Measurements from ENCODE around the gene TGM3.

Gene TGM3

GRCh38 chr20:2279253-2279779, 16.5 kb upstream of the TGM3 start:
- Histone ChIP-seq H3K27ac (no peak overlapping the region), H3K9ac (ENCODE audit: insufficient read length) (no peak overlapping the region), H3K9me3 (ENCODE audit: low read depth, low read length) (no peaks in the 10 kb centered on the region), H3K36me3 (ENCODE audit: insufficient read depth, low read length) (no peaks in the 10 kb centered on the region), H3K4me3 (no peak overlapping the region)
- no peak for DNase-seq (ENCODE audit: low read depth, low spot score)
- TF ChIP-seq EZH2 (IDR thresholded peaks at IDR 0.05), result no peak
- no peak for TF ChIP-seq POLR2AphosphoS5 (IDR thresholded peaks at IDR 0.05; ENCODE audit: borderline replicate concordance, low read depth, low read length)
- TF ChIP-seq FOXP2 (optimal IDR thresholded peaks at IDR 0.05; ENCODE audit: control extremely low read depth, extremely low read length, insufficient read depth), result no peak

- no peak for TF ChIP-seq FOXP2 (optimal IDR thresholded peaks at IDR 0.05; ENCODE audit: control extremely low read depth, extremely low read length, insufficient read depth)
- H3K9ac ChIP-seq (ENCODE audit: insufficient read length), result no peak overlapping the region
These were observed 15.7 kb upstream of the TGM3 start for GRCh38 chr20:2280082-2280481.

GRCh38 chr20:2281563-2281962, 14.2 kb upstream of the TGM3 start:
- H3K27ac ChIP-seq, result no peak overlapping the region
- no peaks in the 10 kb centered on the region for H3K36me3 ChIP-seq (ENCODE audit: insufficient read depth, low read length)
- no peak for TF ChIP-seq POLR2AphosphoS5 (IDR thresholded peaks at IDR 0.05; ENCODE audit: borderline replicate concordance, low read depth, low read length)
- TF ChIP-seq EZH2 (IDR thresholded peaks at IDR 0.05), result no peak
- no peak for TF ChIP-seq FOXP2 (optimal IDR thresholded peaks at IDR 0.05; ENCODE audit: control extremely low read depth, extremely low read length, insufficient read depth)
- DNase-seq (ENCODE audit: low read depth, low spot score), result no peak
- no peaks in the 10 kb centered on the region for H3K9me3 ChIP-seq (ENCODE audit: low read depth, low read length)
- no peak overlapping the region for H3K9ac ChIP-seq (ENCODE audit: insufficient read length)
- no peak overlapping the region for H3K4me3 ChIP-seq

More at GRCh38 chr20:2280082-2280481, 15.7 kb upstream of the TGM3 start:
- Histone ChIP-seq H3K36me3 (ENCODE audit: insufficient read depth, low read length) (no peaks in the 10 kb centered on the region), H3K27ac (no peak overlapping the region), H3K9me3 (ENCODE audit: low read depth, low read length) (no peaks in the 10 kb centered on the region), H3K4me3 (no peak overlapping the region)
- DNase-seq (ENCODE audit: low read depth, low spot score), result no peak

- Histone ChIP-seq H3K4me3 (no peak overlapping the region), H3K36me3 (ENCODE audit: insufficient read depth, low read length) (no peaks in the 10 kb centered on the region), H3K9me3 (ENCODE audit: low read depth, low read length) (no peaks in the 10 kb centered on the region), H3K9ac (ENCODE audit: insufficient read length) (no peak overlapping the region), H3K27ac (no peak overlapping the region)
- no peak for TF ChIP-seq POLR2AphosphoS5 (IDR thresholded peaks at IDR 0.05; ENCODE audit: borderline replicate concordance, low read depth, low read length)
- TF ChIP-seq EZH2 (IDR thresholded peaks at IDR 0.05), result no peak
- no peak for TF ChIP-seq FOXP2 (optimal IDR thresholded peaks at IDR 0.05; ENCODE audit: control extremely low read depth, extremely low read length, insufficient read depth)
- DNase-seq (ENCODE audit: low read depth, low spot score), result no peak
These were observed 13.6 kb upstream of the TGM3 start for GRCh38 chr20:2282181-2282580.

DNA sequence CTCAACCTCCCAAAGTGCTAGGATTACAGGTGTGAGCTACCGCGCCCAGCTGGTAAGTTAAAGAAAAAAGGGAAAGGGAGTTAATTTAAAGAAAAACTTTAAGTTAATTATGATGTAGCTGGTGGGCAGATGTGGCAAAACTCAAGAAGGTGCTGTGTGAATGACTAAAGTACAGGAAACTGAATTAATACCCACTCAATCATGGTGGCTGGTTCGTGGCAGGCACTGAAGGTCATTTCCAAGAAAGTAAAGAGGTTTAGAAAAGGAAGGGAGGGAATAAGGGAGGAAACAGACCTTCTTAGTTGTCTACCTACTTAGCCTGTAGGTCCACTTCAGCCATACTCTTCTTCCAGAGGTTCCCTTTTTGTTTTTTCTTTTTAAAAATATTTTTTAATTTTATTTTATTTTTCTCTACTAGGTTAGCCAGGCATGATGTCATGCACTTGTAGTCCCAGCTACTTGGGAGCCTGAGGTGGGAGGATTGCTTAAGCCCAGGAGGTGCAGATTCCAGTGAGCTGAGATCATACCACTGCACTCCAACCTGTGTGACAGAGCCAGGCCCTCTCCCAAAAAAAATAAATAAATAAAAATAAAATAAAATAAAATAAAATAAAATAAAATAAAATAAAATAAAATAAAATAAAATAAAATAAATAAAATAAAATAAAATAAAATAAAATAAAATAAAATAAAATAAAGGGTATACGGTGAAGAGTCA, 11.9 kb upstream of the TGM3 start:
- Histone ChIP-seq H3K9ac (ENCODE audit: insufficient read length) (no peak overlapping the region), H3K4me3 (no peak overlapping the region)
- TF ChIP-seq POLR2AphosphoS5 (IDR thresholded peaks at IDR 0.05; ENCODE audit: borderline replicate concordance, low read depth, low read length) (no peak), EZH2 (IDR thresholded peaks at IDR 0.05) (no peak), FOXP2 (optimal IDR thresholded peaks at IDR 0.05; ENCODE audit: control extremely low read depth, extremely low read length, insufficient read depth) (no peak)

GRCh38 chr20:2285193-2285592, 10.6 kb upstream of the TGM3 start:
- no peak overlapping the region for H3K4me3 ChIP-seq
- H3K36me3 ChIP-seq (ENCODE audit: insufficient read depth, low read length), result no peaks in the 10 kb centered on the region
- DNase-seq (ENCODE audit: low read depth, low spot score), result no peak
- TF ChIP-seq FOXP2 (optimal IDR thresholded peaks at IDR 0.05; ENCODE audit: control extremely low read depth, extremely low read length, insufficient read depth) (no peak), POLR2AphosphoS5 (IDR thresholded peaks at IDR 0.05; ENCODE audit: borderline replicate concordance, low read depth, low read length) (no peak)
- no peak overlapping the region for H3K9ac ChIP-seq (ENCODE audit: insufficient read length)
- no peaks in the 10 kb centered on the region for H3K9me3 ChIP-seq (ENCODE audit: low read depth, low read length)
- H3K27ac ChIP-seq, result no peak overlapping the region

More for the DNA sequence above, 11.9 kb upstream of the TGM3 start:
- Histone ChIP-seq H3K36me3 (ENCODE audit: insufficient read depth, low read length) (no peaks in the 10 kb centered on the region), H3K27ac (no peak overlapping the region), H3K9me3 (ENCODE audit: low read depth, low read length) (no peaks in the 10 kb centered on the region)
- DNase-seq (ENCODE audit: low read depth, low spot score), result no peak

- no peak for TF ChIP-seq EZH2 (IDR thresholded peaks at IDR 0.05)
- TF ChIP-seq FOXP2 (optimal IDR thresholded peaks at IDR 0.05; ENCODE audit: control extremely low read depth, extremely low read length, insufficient read depth), result no peak
- TF ChIP-seq POLR2AphosphoS5 (IDR thresholded peaks at IDR 0.05; ENCODE audit: borderline replicate concordance, low read depth, low read length), result no peak
- H3K4me3 ChIP-seq, result no peak overlapping the region
- DNase-seq (ENCODE audit: low read depth, low spot score), result no peak
- no peak overlapping the region for H3K27ac ChIP-seq
- no peaks in the 10 kb centered on the region for H3K9me3 ChIP-seq (ENCODE audit: low read depth, low read length)
- H3K9ac ChIP-seq (ENCODE audit: insufficient read length), result no peak overlapping the region
- H3K36me3 ChIP-seq (ENCODE audit: insufficient read depth, low read length), result no peaks in the 10 kb centered on the region
These were observed 10.2 kb upstream of the TGM3 start for GRCh38 chr20:2285613-2286012.

GRCh38 chr20:2287504-2287903, 8.3 kb upstream of the TGM3 start:
- TF ChIP-seq FOXP2 (optimal IDR thresholded peaks at IDR 0.05; ENCODE audit: control extremely low read depth, extremely low read length, insufficient read depth) (no peak), POLR2AphosphoS5 (IDR thresholded peaks at IDR 0.05; ENCODE audit: borderline replicate concordance, low read depth, low read length) (no peak), EZH2 (IDR thresholded peaks at IDR 0.05) (no peak)
- DNase-seq (ENCODE audit: low read depth, low spot score), result no peak
- Histone ChIP-seq H3K27ac (no peak overlapping the region), H3K4me3 (no peak overlapping the region), H3K9ac (ENCODE audit: insufficient read length) (no peak overlapping the region), H3K36me3 (ENCODE audit: insufficient read depth, low read length) (no peaks in the 10 kb centered on the region), H3K9me3 (ENCODE audit: low read depth, low read length) (no peaks in the 10 kb centered on the region)

DNA sequence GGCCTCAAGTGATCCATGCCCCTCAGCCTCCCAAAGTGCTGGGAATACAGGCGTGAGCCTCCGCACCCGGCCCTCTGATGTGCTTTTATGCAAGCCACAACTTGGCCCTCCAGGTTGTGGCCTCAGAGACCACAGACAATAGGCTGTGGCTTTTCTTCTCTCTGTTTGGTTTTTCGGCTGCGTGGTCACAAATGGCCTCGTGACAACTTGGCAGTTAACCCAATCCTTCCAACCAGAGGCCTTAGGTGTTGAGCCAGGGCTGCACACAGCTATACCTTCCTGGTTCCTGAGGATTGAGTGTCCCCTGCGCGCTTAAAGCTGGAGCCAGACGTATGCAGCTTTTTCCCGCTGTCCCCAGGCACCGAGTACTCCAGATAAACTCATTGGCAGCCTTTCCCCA, 6.3 kb upstream of the TGM3 start:
- Histone ChIP-seq H3K36me3 (ENCODE audit: insufficient read depth, low read length) (no peaks in the 10 kb centered on the region), H3K9me3 (ENCODE audit: low read depth, low read length) (no peaks in the 10 kb centered on the region), H3K9ac (ENCODE audit: insufficient read length) (no peak overlapping the region), H3K4me3 (no peak overlapping the region), H3K27ac (no peak overlapping the region)
- DNase-seq (ENCODE audit: low read depth, low spot score), result no peak
- no peak for TF ChIP-seq EZH2 (IDR thresholded peaks at IDR 0.05)
- no peak for TF ChIP-seq POLR2AphosphoS5 (IDR thresholded peaks at IDR 0.05; ENCODE audit: borderline replicate concordance, low read depth, low read length)
- no peak for TF ChIP-seq FOXP2 (optimal IDR thresholded peaks at IDR 0.05; ENCODE audit: control extremely low read depth, extremely low read length, insufficient read depth)
